ENCODE data around the gene ASIC1.

Gene ASIC1

DNA sequence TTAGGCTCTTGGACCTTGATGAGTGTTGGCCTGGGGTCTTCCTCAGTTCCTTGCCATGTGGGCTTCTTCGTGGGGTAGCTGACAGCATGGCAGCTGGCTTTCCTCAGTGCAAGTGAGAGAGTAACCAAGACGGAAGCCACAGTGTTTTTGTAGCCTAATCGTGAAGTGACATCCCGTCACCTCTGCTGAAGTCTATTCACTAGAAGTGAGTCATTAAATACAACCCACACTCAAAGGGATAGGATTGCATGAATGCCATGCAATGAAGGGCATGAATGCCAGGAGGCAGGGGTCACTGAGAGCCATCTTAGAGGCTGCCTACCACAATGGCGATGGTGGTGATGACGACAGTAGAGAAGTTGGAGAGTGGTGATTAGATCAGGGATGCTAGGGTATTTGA, 13.5 kb upstream of the ASIC1 start:
- no peak for DNase-seq (ENCODE audit: low read depth)
- no peak overlapping the region for H3K4me3 ChIP-seq (ENCODE audit: control insufficient read depth, low read depth, low read length)
- no peak for TF ChIP-seq CTCF (conservative IDR thresholded peaks at IDR 0.05; ENCODE audit: control insufficient read depth, insufficient read depth, low read depth, low read length)

- no peak for DNase-seq (ENCODE audit: low read depth)
- no peak overlapping the region for H3K4me3 ChIP-seq (ENCODE audit: control insufficient read depth, low read depth, low read length)
- TF ChIP-seq CTCF (conservative IDR thresholded peaks at IDR 0.05; ENCODE audit: control insufficient read depth, insufficient read depth, low read depth, low read length) = no peak
These were observed 9.6 kb upstream of the ASIC1 start for GRCh38 chr12:50047693-50048250.

- no peak for TF ChIP-seq CTCF (conservative IDR thresholded peaks at IDR 0.05; ENCODE audit: control insufficient read depth, insufficient read depth, low read depth, low read length)
- DNase-seq (ENCODE audit: low read depth) = no peak
- H3K4me3 ChIP-seq (ENCODE audit: control insufficient read depth, low read depth, low read length) = no peak overlapping the region
These were observed 7.9 kb upstream of the ASIC1 start for GRCh38 chr12:50049254-50050118.

GRCh38 chr12:50050119-50050385, 7.3 kb upstream of the ASIC1 start:
- H3K4me3 ChIP-seq (ENCODE audit: control insufficient read depth, low read depth, low read length) = no peak overlapping the region

GRCh38 chr12:50050410-50051098, 6.8 kb upstream of the ASIC1 start:
- peak; percentile 61 for DNase-seq (ENCODE audit: low read depth)
- peak overlapping the region; percentile 18 for H3K4me3 ChIP-seq (ENCODE audit: control insufficient read depth, low read depth, low read length)
- no peak for TF ChIP-seq CTCF (conservative IDR thresholded peaks at IDR 0.05; ENCODE audit: control insufficient read depth, insufficient read depth, low read depth, low read length)

More at GRCh38 chr12:50050119-50050385, 7.3 kb upstream of the ASIC1 start:
- TF ChIP-seq CTCF (conservative IDR thresholded peaks at IDR 0.05; ENCODE audit: control insufficient read depth, insufficient read depth, low read depth, low read length) = no peak
- no peak for DNase-seq (ENCODE audit: low read depth)

GRCh38 chr12:50051101-50051806, 6.1 kb upstream of the ASIC1 start:
- H3K4me3 ChIP-seq (ENCODE audit: control insufficient read depth, low read depth, low read length) = no peak overlapping the region
- TF ChIP-seq CTCF (conservative IDR thresholded peaks at IDR 0.05; ENCODE audit: control insufficient read depth, insufficient read depth, low read depth, low read length) = no peak
- DNase-seq (ENCODE audit: low read depth) = no peak

All from fibroblast of mammary gland (primary cell).